Stimulated activated CD4-positive, alpha-beta T cell treated with anti-CD3 and anti-CD28 coated beads, Interleukin-12 subunit alpha, Interleukin-12 subunit beta, amount 100 ng/mL, for 4 hours (primary cell): ENCODE results near the gene ATP11A.

ENCODE experiments used
- DNase-seq: peaks from one replicate; pipeline ENCODE4 v3.0.0-alpha.2; 2020

ATP11A gene

GRCh38 chr13:112726016-112726767 lies 36.4 kb downstream of the ATP11A start:
- DNase-seq, result no peak

- DNase-seq, result no peak
Observed at GRCh38 chr13:112727581-112727980, 37.7 kb downstream of the ATP11A start.

- no peak for DNase-seq
Observed at GRCh38 chr13:112728375-112729126, 38.7 kb downstream of the ATP11A start.

- DNase-seq, result no peak
Observed at GRCh38 chr13:112729408-112729807, 39.6 kb downstream of the ATP11A start.

- DNase-seq, result no peak
Observed at GRCh38 chr13:112730157-112730671, 40.4 kb downstream of the ATP11A start.

GRCh38 chr13:112731667-112732616 lies 42.1 kb downstream of the ATP11A start:
- no peak for DNase-seq

- no peak for DNase-seq
Observed at GRCh38 chr13:112732679-112733078, 42.8 kb downstream of the ATP11A start.

- no peak for DNase-seq
Observed at GRCh38 chr13:112733112-112733511, 43.3 kb downstream of the ATP11A start.

- no peak for DNase-seq
Observed at GRCh38 chr13:112733661-112734379, 44.0 kb downstream of the ATP11A start.

- no peak for DNase-seq
Observed at GRCh38 chr13:112734696-112735547, 45.1 kb downstream of the ATP11A start.

- no peak for DNase-seq
Observed at GRCh38 chr13:112735791-112736190, 46.0 kb downstream of the ATP11A start.

- no peak for DNase-seq
Observed at GRCh38 chr13:112737294-112737693, 47.5 kb downstream of the ATP11A start.

- DNase-seq, result no peak
Observed at GRCh38 chr13:112738606-112739005, 48.8 kb downstream of the ATP11A start.

GRCh38 chr13:112740502-112741131 lies 50.8 kb downstream of the ATP11A start:
- no peak for DNase-seq

- DNase-seq, result no peak
Observed at GRCh38 chr13:112741185-112741755, 51.4 kb downstream of the ATP11A start.

- no peak for DNase-seq
Observed at GRCh38 chr13:112741835-112742570, 52.2 kb downstream of the ATP11A start.

- DNase-seq, result no peak
Observed at GRCh38 chr13:112742583-112742982, 52.7 kb downstream of the ATP11A start.

- DNase-seq, result no peak
Observed at GRCh38 chr13:112743451-112744167, 53.8 kb downstream of the ATP11A start.
